HepG2 (cell line): ENCODE results near the gene CNTRL. TPM values are rescaled to one million over a fixed set of nuclear protein-coding genes. Genes with fewer than 3 reads are reported as not detected.

Source experiments
- ATAC-seq: fragments of 200-7000 bp; cut with Tn5 transposase; 3 replicates; pipeline ENCODE4 v1.9.1; 2020; ENCODE audit warnings: mild to moderate bottlenecking, moderate library complexity
- BruUV-seq: library from RNA; stranded (reverse); fragments of 400-500 nt; replicated peaks from 2 replicates; lab custom pipeline; 2021; lab: Mats Ljungman, UMichigan
- CTCF ChIA-PET: fragments of 300-600 bp; formaldehyde crosslinking; extraction: SDS; loops from one replicate; lab custom pipeline; 2021; ENCODE audit warnings: low total read pairs, inconsistent platforms, low intra/inter-chr PET ratio; lab: Yijun Ruan, JAX
- POLR2A ChIA-PET: fragments of 350-600 bp; sonication (Branson Sonifier 250); formaldehyde crosslinking; loops from one replicate; lab custom pipeline; 2020; ENCODE audit warnings: antibody characterized with exemption, inconsistent platforms; lab: Yijun Ruan, JAX
- DNase-seq: peaks from one replicate; pipeline ENCODE4 v3.0.0-alpha.2; 2015; ENCODE audit warnings: low spot score
- FAIRE-seq: peaks from 3 replicates; lab custom pipeline; 2011; peaks lifted over from hg19 to GRCh38; lab: Jason Lieb, UNC
- H2AFZ ChIP-seq: one replicate; pipeline ENCODE4 v1.6.1; 2011; ENCODE audit warnings: low read length, inconsistent platforms
- H3K27ac ChIP-seq: fragments of 300-600 bp; 3 replicates; pipeline ENCODE4 v1.8.0; 2011; ENCODE audit warnings: mixed run types, mild to moderate bottlenecking, mixed read lengths, low read length, inconsistent platforms; ENCODE audit not compliant: insufficient read depth; ENCODE audit errors: extremely low read length
- H3K27me3 ChIP-seq, 2 experiments: fragments of 200-600 bp in 1 of 2; 2 replicates in 1 of 2; 3 replicates in 1 of 2; pipeline versions ENCODE4 v1.6.0 to v1.8.0; 2011; ENCODE audit warnings: low read length in 2 of 2, mild to moderate bottlenecking in 2 of 2, moderate library complexity in 2 of 2, inconsistent platforms in 1 of 2; ENCODE audit not compliant: insufficient read depth in 2 of 2, control insufficient read depth in 1 of 2
- H3K36me3 ChIP-seq, 2 experiments: fragments of 200-600 bp in 1 of 2; replicated peaks in 1 of 2; 2 replicates in 1 of 2; 3 replicates in 1 of 2; pipeline versions ENCODE4 v1.5.1 to v1.8.0; 2011; ENCODE audit warnings: low read length in 2 of 2, inconsistent platforms in 1 of 2; ENCODE audit not compliant: insufficient read depth in 2 of 2, control insufficient read depth in 1 of 2
- H3K4me1 ChIP-seq: 2 replicates; pipeline ENCODE4 v1.5.1; 2012; ENCODE audit warnings: low read length, inconsistent platforms; ENCODE audit not compliant: insufficient read depth
- H3K4me2 ChIP-seq: 2 replicates; pipeline ENCODE4 v1.6.0; 2011; ENCODE audit warnings: low read depth, low read length, inconsistent platforms
- H3K4me3 ChIP-seq, 3 experiments: fragments of 200-600 bp in 1 of 3; sonication (generic), shearing (Covaris generic) in 1 of 3; replicated peaks in 1 of 3; 2 replicates each; pipeline ENCODE4 v1.5.1; 2011 to 2016; ENCODE audit warnings: low read length in 3 of 3, inconsistent platforms in 2 of 3, low read depth in 2 of 3, mild to moderate bottlenecking in 2 of 3, control low read depth in 1 of 3, mixed read lengths in 1 of 3; ENCODE audit not compliant: insufficient read depth in 1 of 3
- H3K79me2 ChIP-seq: one replicate; pipeline ENCODE4 v1.6.1; 2011; ENCODE audit warnings: low read length, inconsistent platforms; ENCODE audit not compliant: insufficient read depth
- H3K9ac ChIP-seq: 2 replicates; pipeline ENCODE4 v1.6.0; 2011; ENCODE audit warnings: mild to moderate bottlenecking, low read depth, low read length, inconsistent platforms; ENCODE audit not compliant: insufficient read depth
- H3K9me3 ChIP-seq: 2 replicates; pipeline ENCODE4 v1.5.1; 2012; ENCODE audit warnings: mild to moderate bottlenecking, low read length
- H4K20me1 ChIP-seq: 2 replicates; pipeline ENCODE4 v1.6.0; 2011; ENCODE audit warnings: inconsistent platforms, mild to moderate bottlenecking, low read length, moderate library complexity; ENCODE audit not compliant: insufficient read depth
- ATRX ChIP-seq: sonication (generic); formaldehyde crosslinking; IDR thresholded peaks from 2 replicates; pipeline ENCODE4 v1.4.0; 2020; ENCODE audit warnings: missing genetic modification reagents, borderline replicate concordance
- CSRNP2 ChIP-seq: sonication (generic); formaldehyde crosslinking; conservative IDR thresholded peaks from 2 replicates; pipeline ENCODE4 v1.8.0; 2022; ENCODE audit warnings: low read depth, missing genetic modification reagents
- CTCF ChIP-seq: sonication (generic); formaldehyde crosslinking; IDR thresholded peaks from 2 replicates; pipeline ENCODE4 v1.5.0; 2020; ENCODE audit warnings: mild to moderate bottlenecking, missing genetic modification reagents, moderate library complexity
- PBX2 ChIP-seq: IDR thresholded peaks from 2 replicates; pipeline ENCODE4 v1.6.1; 2016; ENCODE audit warnings: control low read depth
- SIX4 ChIP-seq: sonication (generic); formaldehyde crosslinking; IDR thresholded peaks from 2 replicates; pipeline ENCODE4 v1.4.0; 2020; ENCODE audit warnings: missing genetic modification reagents
- SMAD9 ChIP-seq: sonication (generic); formaldehyde crosslinking; IDR thresholded peaks from 2 replicates; pipeline ENCODE4 v1.5.1; 2020; ENCODE audit warnings: mild to moderate bottlenecking, missing genetic modification reagents
- TIGD3 ChIP-seq: sonication (generic); formaldehyde crosslinking; IDR thresholded peaks from 2 replicates; pipeline ENCODE4 v1.5.1; 2020; ENCODE audit warnings: mild to moderate bottlenecking, missing genetic modification reagents, borderline replicate concordance
- ZFP1 ChIP-seq: IDR thresholded peaks from 2 replicates; pipeline ENCODE4 v1.6.1; 2016
- ZNF142 ChIP-seq: sonication (generic); formaldehyde crosslinking; IDR thresholded peaks from 2 replicates; pipeline ENCODE4 v1.4.0; 2020; ENCODE audit warnings: missing genetic modification reagents
- WGBS: methylation state at CpG from one replicate; pipeline ENCODE4 v1.1.6; 2017; ENCODE audit warnings: low lambda C conversion rate; 5-methylcytosine and 5-hydroxymethylcytosine counted together
- in situ Hi-C: cut with HindIII; loops from 2 replicates; pipeline ENCODE4 v1.10.0; 2017; ENCODE audit warnings: low pct_unique_long_range_greater_than_20kb; ENCODE audit not compliant: extremely low pct_ligation_motif_present
- intact Hi-C: fragments of 100-400 bp; cut with micrococcal nuclease; formaldehyde crosslinking; loops from one replicate; pipeline ENCODE4 v1.10.0; 2022; ENCODE audit not compliant: unreplicated experiment
- polyA plus RNA-seq, 8 experiments: library from polyadenylated mRNA; depleted of rRNA in 3 of 8; stranded (reverse) in 7 of 8; unstranded in 1 of 8; fragments of >200 nt; fragmentation: Illumina TruSeq in 4 of 8; extraction: Trizol in 4 of 8; gene quantifications; 2 replicates each; pipeline versions ENCODE4 v1.2.1 to v1.2.3, GENCODE V29; 2011 to 2016; ENCODE audit warnings: low read depth in 4 of 8, missing spikeins in 1 of 8, mixed read lengths in 1 of 8; ENCODE audit not compliant: insufficient read depth in 1 of 8
- total RNA-seq, 5 experiments: library from RNA; depleted of rRNA; stranded (reverse); fragments of >200 nt; fragmentation: Illumina TruSeq; extraction: Trizol; gene quantifications; 2 replicates each; pipeline ENCODE4 v1.2.3, GENCODE V29; 2016; ENCODE audit warnings: low read depth in 1 of 5

Gene CNTRL
- total and polyA plus RNA-seq, 2 of the 13 experiments (the other 11 are each of a cell fraction or from before 2014, with no cell fraction given): 7.5 to 11.8 TPM

- TF ChIP-seq CTCF (no peak), CSRNP2 (CRISPR knock-in tag) (no peak)
These were observed 10.9 kb downstream of the CNTRL start (continued) for GRCh38 chr9:121085661-121086060.

- H3K9ac ChIP-seq: no peak overlapping the region
- H3K79me2 ChIP-seq: no peaks in the 10 kb centered on the region
- no peaks in the 10 kb centered on the region for H4K20me1 ChIP-seq
- ChIA-PET POLR2A (no interaction called here), CTCF (no interaction called here)
- ATAC-seq (no peak), DNase-seq (no peak), FAIRE-seq (no peak)
- intact Hi-C loops: no loop called here
- no peaks in the 10 kb centered on the region for H3K27me3 ChIP-seq
- H3K4me2 ChIP-seq: no peak overlapping the region
- H3K4me1 ChIP-seq: no peaks in the 10 kb centered on the region
- no peaks in the 10 kb centered on the region for H3K9me3 ChIP-seq
- no peaks in the 10 kb centered on the region for H3K36me3 ChIP-seq
- 91% methylated on average over 3 of the region's 3 CpGs for WGBS
- in situ Hi-C loops: no loop called here
- no peak overlapping the region for H3K4me3 ChIP-seq
- H2AFZ ChIP-seq: no peak overlapping the region
- no TSS peak for BruUV-seq
- no peak overlapping the region for H3K27ac ChIP-seq
- no peak for TF ChIP-seq PBX2 (CRISPR knock-in tag)
- no peak for TF ChIP-seq ATRX (CRISPR knock-in tag)
- TF ChIP-seq SMAD9 (CRISPR knock-in tag): no peak
- no peak for TF ChIP-seq ZFP1 (CRISPR knock-in tag)
- TF ChIP-seq SIX4 (CRISPR knock-in tag): no peak
- no peak for TF ChIP-seq TIGD3 (CRISPR knock-in tag)
- no peak for TF ChIP-seq ZNF142 (CRISPR knock-in tag)
These were observed 13.8 kb downstream of the CNTRL start for GRCh38 chr9:121088576-121088975.
